HG02763 (cell line): ENCODE data around the gene LRRC8A.
"Not testable (repeated sequence)": the region's sequence is repeated elsewhere in the genome, so short reads cannot be mapped to it uniquely, and the experiment has no call there.

ENCODE experiments used
- ATAC-seq: cut with Tn5 transposase; IDR thresholded peaks from one replicate; pipeline ENCODE4 v1.9.1; 2021; ENCODE audit warnings: mild to moderate bottlenecking, moderate library complexity; ENCODE audit not compliant: unreplicated experiment

The LRRC8A gene

DNA sequence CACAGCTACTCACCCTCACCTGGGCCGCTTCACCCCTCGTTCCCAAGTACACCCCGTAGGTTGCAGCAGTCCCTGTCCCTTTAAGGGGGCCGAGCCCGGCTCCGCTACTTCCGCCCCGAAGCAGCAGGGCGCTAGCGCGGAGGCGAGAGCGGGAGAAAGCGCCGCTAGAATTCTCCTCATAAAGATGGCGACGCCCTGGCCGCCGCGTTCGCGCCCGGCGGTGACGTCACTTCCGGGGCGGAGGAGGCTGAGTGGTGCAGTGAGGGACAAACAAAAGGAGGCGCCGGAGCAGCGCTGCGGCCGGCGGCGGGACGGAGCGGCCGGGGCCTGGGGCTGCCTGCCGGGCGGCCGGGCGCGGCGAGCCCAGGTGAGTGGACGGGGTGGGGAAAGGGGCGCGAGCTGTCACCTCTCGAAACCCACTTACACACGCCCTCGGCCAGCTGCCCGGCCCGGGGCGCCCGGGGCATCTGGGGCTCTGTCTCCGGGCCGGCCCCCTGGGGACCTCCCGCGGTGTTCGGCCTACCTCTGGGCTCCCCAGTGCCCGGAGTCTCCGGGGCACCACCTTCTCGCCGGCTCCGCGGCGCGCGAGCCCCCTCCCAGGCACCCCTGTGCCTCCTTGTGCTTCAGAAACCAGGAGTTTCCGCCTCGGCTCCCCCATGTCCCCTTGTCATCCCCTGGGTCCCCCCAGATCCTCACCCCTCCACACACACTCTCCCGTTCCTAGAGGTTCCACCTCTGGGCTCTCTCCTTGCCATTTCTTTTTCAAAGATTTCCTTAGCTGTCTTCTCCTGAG lies at the start of gene LRRC8A, which contains the start of gene KYAT1:
TSS of gene LRRC8A (plus strand) at position 250 of the 793 bp plus-strand sequence. CDS start 25,032 bp downstream, outside the sequence.
TSS of gene KYAT1 (minus strand) at position 67 of the 793 bp plus-strand sequence. CDS start 36,545 bp downstream, outside the sequence.
- peak; percentile 84 for ATAC-seq

DNA sequence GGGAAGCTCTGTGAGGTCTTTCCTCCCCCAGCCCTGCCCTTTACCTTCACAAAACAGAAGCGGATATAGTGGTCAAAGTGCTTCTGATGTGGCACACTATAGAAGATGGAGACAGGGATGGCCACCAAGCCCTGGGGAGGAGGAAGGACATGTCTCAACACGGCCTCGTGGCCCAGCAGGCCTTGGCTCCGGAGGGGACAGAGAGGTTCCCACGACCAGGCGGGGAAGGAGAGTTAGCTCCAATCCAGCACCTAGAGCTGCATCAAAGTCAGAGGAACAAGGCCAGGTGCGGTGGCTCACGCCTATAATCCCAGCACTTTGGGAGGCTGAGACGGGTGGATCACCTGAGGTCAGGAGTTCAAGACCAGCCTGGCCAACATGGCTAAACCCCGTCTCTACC lies 48.2 kb upstream of the LRRC8A start:
- ATAC-seq: no peak

DNA sequence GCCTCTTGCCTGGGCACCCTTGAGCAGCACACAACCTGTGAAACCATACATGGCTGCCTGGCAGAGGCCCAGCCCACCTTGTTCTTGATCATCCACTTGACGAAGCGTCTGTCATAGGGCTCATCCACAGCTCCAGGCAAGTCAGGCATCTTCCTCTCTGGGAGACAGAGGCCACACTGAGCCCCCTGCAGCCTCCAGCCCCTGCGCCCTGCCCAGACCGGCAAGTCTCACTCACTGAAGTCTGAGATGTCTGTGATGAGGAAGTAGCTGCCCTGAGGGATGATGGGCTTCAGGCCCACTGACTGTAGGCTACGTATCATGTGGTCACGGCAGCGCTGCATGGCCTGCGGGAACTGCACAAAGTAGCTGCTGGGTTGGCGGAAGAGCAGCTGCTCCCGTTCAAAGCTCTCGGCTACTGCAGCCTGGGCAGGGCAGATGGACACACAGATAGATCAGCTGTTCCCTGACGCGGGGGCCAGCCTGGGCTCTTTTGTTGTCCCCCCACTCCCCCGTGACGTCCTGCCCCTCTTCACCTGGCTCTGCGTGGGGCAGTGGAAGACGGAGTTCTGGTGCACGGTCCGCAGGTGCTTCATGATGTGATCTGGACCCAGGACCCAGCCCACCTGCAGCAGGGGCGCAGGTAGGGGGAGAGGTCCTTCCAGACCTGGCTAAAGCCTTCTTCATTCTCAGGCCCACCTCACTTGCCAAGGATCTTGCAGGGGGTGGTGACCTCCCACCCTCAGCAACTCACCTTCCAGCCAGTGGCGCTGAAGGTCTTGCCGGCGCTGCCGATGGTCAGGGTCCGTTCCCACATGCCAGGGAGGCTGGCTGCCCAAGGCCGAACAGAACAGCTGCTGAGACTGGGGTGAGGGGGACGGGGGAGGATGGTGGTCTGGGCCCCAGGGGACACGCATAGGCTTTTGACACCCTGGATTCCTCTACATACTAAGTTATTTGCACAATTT lies 46.4 kb upstream of the LRRC8A start:
- no peak for ATAC-seq

DNA sequence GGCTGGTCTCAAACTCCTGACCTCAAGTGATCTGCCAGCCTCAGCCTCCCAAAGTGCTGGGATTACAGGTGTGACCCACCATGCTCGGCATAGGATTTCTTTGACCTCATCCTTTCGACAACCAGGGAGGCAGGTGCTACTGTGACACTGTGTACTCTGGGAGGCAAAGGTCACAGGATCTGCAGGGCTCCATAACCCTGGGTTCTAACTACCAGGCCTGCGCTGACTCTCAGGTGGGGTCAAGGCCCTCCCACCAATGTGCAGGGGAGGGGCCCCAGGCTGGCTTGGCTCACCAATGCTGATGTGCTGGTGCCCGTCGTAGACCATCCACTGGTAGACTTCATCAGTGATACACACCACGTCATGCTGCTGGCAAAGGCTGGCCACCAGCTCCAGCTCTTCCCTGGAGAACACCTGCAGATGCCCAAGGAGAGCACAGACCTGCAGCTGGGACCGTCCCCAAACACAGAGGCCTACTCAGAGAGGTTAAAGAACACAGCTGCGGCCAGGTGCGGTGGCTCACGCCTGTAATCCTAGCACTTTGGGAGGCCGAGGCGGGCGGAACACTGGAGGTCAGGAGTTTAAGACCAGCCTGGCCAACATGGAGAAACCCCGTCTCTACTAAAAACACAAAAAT lies 45.3 kb upstream of the LRRC8A start:
- no peak for ATAC-seq

DNA sequence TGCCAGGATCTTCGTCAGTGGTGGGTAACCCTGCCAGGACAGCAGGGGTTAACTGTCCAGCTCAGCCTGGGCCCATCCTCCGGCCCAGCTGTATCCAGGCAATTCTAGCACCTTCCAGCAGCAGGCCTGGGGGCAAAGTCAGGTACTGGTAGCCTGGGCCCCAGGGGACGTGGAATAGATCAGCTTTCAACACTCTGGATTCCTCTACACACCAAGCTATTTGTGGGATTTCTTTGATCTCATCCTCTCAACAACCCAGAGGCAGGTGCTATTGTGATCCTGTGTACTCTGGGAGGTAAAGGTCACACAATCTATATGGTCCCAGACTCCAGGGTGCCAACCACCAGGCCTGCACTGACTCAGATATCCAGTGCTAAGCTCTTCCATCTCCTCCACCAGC lies 43.6 kb upstream of the LRRC8A start:
- ATAC-seq: no peak

DNA sequence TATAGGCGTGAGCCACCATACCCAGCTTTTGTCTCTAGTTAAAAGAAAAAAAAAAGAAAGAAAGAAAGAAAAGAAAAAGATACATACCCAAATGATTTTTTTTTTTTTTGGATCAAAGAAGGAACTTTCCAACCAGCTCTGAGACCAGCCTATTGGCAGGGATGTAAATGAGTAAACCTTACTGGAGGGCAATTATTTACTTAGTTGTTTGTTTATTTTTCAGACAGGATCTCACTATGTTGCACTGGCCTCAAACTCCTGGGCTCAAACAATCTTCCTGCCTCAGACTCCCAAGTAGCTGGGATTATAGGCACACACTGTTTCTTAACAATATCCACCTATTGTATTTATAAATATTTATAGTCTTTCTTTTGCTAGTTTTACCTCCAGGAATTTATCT lies 41.4 kb upstream of the LRRC8A start:
- no peak for ATAC-seq

DNA sequence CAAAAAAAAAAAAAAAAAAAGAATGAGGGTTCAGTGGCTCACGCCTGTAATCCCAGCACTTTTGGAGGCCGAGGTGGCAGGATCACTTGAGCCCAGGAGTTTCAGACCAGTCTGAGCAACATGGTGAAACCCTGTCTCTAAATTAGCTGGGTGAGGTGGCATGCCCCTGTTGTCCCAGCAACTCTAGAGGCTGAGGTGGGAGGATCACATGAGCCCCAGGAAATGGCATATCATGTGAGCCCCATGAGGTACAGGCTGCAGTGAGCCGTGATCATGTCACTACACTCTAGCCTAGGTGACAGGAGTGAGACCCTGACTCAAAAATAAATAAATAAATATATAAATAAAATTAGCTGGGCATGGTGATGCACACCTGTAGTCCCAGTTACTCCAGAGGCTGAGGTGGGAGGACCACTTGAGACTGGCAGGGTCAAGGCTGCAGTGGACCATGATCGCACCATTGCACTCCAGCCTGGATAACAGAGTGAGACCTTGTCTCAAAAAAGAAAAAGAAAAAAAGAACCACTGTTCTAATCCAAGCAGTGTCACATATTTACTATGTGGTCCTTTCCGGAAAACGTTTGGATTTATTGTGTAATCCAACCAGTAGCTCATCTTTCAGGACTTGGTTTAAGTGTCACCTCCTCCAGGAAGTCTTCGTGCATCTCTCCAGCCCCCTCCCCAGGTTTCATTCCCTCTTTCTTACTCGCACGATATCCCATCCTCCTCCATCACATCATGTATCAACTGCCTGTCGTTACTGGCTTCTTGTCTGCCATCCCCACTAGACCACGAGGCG lies 40.0 kb upstream of the LRRC8A start:
- ATAC-seq: no peak

DNA sequence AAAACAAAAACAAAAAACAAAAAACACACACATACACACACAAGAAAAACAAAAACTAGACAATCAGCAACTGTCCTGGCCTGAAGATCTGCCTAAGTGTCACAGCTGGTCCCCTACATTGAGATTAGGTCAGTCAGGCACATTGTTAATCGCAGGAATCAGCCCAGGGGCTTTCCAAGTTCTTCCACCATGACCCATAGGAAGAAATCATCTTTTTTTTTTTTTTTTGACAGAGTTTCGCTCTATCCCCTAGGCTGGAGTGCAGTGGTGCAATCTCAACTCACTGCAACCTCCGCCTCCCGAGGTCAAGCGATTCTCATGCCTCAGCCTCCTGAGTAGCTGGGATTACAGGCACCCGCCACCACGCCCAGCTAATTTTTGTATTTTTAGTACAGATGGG lies 38.8 kb upstream of the LRRC8A start:
- not testable (repeated sequence) for ATAC-seq

DNA sequence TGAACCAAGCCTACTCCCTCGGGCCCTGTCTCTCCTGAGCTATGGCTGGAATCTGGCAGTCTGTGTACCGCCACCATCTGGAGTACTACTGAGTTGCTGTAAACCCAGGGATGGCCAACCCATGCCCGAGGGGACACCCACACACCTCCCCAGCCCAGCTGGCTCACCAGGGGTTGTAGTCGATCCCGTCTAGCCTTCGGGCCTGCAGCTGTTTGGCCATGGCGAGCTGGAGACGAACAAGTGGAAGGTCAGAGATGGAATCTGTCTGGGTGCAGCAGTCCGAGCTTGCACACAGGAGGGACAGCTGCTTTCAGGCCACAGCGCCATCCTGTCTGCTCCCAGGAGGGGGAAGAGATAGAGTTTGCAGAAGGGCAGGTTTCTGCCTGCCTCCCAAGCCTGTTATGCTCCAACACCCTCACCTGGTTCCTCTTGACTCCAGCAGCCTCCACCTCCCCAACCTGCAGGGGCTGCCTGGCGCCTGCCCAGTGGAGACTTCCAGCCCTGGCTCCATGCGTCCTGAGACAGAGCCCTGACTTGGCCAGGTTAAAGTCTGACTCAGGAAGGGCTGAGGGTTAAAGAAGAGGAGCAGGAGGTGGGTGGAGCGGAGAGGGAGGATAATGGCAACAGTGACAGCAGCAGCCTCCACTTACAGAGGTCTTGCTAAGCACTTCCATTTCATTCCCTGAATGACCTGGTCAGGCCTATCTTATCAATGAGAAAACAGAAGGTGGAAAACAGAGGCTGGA lies 36.6 kb upstream of the LRRC8A start:
- no peak for ATAC-seq

DNA sequence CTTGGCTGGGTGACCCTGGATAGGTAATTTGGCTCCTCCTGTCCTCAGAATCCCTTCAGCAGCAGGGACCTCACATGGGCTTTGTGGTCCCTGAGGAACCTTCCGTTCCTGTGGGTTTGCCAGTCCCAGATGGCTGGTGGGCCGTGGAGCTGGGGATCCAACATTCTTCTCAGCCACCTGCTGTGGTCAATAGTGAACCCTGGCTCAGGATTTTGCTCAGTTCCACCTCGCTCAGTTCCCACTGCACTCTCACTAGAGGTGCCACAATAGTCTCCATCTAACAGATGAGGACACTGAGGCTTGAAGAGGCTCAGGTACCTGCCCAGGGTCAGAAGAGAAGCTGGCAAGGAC lies 35.3 kb upstream of the LRRC8A start:
- no peak for ATAC-seq

DNA sequence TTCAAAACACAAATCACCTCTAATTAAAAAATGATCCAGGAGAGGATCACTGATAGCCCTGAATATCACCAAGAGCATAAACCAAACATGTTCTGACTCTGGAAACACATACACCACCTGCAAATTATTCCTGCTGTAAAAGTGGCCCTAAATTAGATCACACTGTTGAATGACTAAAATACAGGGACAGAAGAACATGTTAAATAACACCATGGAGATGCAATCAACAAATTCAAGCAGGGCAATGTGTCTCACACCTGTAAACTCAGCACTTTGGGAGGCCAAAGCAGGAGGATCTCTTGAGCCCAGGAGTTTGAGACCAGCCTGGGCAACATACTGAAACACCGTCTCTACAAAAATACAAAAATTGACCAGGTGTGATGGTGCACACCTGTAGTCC lies 34.1 kb upstream of the LRRC8A start:
- ATAC-seq: no peak

DNA sequence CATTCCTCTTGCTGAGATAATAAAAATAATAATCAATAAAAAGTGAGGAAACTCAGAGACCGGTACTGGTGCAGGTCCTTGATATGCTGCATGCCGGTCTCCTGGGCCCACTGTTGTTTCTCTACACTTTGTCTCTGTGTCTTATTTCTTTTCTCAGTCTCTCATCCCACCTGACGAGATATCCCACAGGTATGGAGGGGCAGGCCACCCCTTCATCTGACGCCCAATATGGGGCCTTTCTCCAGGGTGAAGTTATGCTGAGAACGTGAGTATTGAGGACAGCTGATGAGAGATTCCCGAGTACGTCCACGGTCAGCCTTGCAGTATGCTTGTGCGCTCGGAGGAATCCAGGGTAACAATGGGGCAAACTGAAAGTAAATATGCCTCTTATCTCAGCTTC lies 30.9 kb upstream of the LRRC8A start:
- not testable (repeated sequence) for ATAC-seq

DNA sequence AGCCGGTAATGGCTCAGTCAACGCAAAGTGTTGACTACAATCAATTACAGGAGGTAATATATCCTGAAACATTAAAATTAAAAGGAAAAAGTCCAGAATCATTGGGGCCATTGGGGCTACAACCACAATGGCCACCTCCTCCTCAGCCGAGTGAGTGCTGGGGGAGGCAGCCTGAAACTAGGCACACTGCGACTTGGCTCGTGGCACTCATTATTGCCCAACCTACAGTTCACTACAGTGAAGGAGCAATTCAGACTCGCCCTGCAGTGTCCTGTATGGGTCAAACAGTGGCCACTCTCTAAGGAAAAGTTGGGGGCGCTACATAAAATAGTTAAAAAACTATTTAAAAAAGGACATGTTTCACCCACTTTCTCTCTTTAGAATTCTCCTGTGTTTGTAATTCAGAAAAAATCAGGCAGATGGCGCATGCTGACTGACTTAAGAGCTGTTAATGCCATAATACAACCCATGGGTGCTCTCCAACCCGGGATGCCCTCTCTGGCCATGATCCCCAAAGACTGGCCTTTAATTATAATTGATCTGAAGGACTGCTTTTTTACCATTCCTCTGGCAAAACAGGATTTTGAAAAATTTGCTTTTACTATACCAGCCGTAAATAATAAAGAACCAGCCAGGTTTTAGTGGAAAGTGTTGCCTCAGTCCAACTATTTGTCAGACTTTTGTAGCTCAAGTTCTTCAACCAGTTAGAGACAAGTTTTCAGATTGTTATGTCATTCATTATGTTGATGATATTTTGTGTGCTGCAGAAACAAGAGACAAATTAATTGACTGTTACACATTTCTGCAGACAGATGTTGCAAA lies 29.9 kb upstream of the LRRC8A start:
- not testable (repeated sequence) for ATAC-seq

DNA sequence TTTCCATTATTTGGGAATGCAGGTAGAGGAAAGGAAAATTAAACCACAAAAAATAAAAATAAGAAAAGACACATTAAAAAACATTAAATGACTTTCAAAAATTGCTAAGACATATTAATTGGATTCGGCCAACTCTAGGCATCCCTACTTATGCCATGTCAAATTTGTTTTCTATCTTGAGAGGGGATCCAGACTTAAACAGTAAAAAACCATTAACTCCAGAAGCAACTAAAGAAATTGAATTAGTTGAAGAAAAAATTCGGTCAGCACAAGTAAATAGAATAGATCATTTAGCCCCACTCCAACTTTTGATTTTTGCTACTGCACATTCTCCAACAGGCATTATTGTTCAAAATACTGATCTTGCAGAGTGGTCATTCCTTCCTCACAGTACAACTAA lies 29.3 kb upstream of the LRRC8A start:
- not testable (repeated sequence) for ATAC-seq

DNA sequence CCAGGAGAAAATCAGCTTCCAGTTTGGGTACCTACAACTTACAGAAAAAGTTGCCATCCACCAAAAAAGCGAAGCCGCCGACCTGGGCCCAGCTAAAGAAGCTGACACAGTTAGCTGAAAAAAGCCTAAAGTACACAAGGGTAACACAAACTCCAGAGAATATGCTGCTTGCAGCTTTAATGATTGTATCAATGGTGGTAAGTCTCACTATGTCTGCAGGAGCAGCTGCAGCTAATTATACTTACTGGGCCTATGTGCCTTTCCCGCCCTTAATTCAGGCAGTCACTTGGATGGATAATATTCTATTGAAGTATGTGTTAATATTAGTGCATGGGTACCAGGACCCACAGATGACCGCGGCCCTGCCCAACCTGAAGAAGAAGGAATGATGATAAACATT lies 27.5 kb upstream of the LRRC8A start:
- ATAC-seq: not testable (repeated sequence)

DNA sequence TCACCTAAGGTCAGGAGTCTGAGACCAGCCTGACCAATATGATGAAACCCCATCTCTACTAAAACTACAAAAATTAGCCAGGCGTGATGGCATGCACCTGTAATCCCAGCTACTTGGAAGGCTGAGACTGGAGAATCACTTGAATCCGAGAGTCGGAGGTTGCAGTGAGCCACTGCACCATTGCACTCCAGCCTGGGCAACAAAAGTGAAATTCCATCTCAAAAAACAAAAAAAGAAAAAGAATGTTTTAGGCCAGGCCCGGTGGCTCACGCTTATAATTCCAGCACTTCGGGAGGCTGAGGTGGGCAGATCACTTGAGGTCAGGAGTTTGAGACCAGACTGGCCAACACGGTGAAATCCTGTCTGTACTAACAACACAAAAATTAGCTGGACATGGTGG lies 23.5 kb upstream of the LRRC8A start:
- not testable (repeated sequence) for ATAC-seq

DNA sequence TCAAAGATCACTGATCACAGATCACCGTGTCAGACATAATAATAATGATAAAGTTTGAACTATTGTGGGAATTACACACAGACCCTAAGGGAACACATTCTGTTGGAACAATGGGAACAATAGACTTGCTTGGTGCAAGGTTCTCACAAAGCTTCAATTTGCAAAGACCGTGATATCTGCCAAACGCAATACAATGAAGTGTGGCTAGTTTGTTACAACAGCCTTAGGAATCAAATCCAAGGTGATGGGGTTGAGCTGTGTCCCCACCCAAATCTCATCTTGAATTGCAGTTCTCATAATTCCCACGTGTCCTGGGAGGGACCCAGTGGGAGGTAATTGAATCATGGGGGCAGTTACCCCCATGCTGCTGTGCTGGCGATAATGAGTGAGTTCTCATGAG lies 21.0 kb upstream of the LRRC8A start:
- no peak for ATAC-seq

DNA sequence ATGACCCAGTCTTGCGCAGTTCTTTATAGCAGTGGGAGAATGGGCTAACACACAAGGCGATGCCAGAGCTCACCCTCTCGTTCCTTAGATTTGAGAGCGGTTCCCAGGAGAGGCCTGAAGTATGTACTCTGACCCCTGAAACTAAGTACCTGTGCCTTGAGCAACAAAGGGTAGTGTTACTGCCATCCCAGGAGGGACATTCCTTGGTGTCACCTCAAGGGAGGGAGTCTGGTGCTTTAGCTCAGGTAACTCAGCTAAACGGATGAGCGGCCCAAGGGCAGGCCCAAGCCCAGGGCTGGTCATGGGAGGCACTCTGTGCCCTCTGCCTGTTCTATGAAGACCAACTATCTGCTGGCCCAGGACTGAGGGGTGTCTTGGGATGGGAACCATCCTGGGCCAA lies 20.4 kb upstream of the LRRC8A start:
- no peak for ATAC-seq

DNA sequence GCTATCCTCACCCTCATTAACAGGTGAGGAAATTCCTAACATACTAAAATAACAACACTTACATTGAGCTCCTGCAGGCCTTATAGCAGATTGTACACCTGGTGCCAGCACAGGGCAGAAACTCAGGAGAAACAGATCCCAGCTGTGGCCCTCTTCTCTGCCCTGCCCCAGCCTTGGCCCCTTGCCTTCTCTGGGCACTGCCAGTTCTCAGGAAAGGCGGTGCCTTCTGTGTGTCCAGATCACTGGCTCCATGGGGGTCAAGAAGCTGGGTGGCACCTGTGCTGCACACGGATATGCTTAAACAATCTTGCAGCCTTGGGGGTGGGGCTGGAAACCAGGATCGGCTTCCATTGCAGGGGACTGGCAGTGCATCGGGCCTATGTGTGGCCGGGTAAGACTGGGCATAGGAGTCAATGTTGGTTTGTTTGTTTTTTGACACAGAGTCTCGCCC lies 19.5 kb upstream of the LRRC8A start:
- ATAC-seq: no peak
